ENCODE data around the gene SHMT2. TPM values are rescaled to one million over a fixed set of nuclear protein-coding genes. Genes with fewer than 3 reads are reported as not detected.

SHMT2 gene
- total and polyA plus RNA-seq, 9 of the 15 experiments (the other 6 are each of a cell fraction or from before 2014, with no cell fraction given) = 46.1 to 319 (median 115) TPM

DNA sequence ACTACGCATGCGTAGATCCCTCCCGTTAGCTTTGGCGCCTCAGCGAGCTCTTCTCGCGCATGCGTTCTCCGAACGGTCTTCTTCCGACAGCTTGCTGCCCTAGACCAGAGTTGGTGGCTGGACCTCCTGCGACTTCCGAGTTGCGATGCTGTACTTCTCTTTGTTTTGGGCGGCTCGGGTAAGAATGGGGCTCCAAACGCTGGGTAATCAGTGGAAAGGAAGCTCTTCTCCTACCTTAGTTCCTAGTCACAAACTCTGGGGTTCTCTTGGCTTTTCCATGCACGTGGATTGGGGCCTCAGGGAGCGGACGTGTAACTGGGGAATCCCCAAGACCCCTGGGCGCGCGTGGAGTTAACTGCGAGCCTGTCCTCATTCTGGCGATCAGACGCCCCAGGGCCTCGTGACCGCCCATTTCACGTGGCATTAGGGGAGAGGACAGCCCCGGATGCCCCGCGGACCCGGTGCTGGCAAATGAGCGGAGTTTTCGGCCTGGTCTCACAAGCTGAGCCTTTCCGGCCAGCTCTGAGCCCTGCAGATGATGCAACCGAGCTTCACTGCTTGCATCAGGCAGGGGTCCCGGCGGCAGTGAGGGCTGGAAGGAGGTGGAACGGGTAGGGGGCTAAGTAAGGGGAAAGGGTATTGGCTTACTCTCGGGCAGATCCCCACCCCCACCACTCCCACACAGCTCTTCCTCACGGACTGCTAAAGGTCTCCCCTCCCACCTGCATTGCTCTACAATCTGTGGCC is at the start of gene SHMT2 (continued):
- no peak for TF ChIP-seq HMG20B (CRISPR knock-in tag; IDR thresholded peaks at IDR 0.05)
- TF ChIP-seq NCOA1 (IDR thresholded peaks at IDR 0.05; ENCODE audit: low read depth) = no peak
- no peak for TF ChIP-seq ZNF282 (CRISPR knock-in tag; IDR thresholded peaks at IDR 0.05)
- no peak for TF ChIP-seq CAMTA2 (CRISPR knock-in tag; conservative IDR thresholded peaks at IDR 0.05)
- TF ChIP-seq RBBP5 (IDR thresholded peaks at IDR 0.05; ENCODE audit: borderline replicate concordance, insufficient read depth, low read length, poor library complexity, severe bottlenecking) = no peak
- no peak for TF ChIP-seq ZNF668 (CRISPR knock-in tag; IDR thresholded peaks at IDR 0.05)
- no peak for TF ChIP-seq ZNF75A (CRISPR knock-in tag; IDR thresholded peaks at IDR 0.05)
- TF ChIP-seq TARDBP (IDR thresholded peaks at IDR 0.05) = no peak; the same call in 1 of the 2 replicates
- TF ChIP-seq HIVEP1 (CRISPR knock-in tag; IDR thresholded peaks at IDR 0.05) = no peak
- TF ChIP-seq BRCA1 (IDR thresholded peaks at IDR 0.05) = no peak
- no peak for TF ChIP-seq BRCA1 (CRISPR knock-in tag; IDR thresholded peaks at IDR 0.05)
- no peak for TF ChIP-seq TAF9B (IDR thresholded peaks at IDR 0.05; ENCODE audit: partially characterized antibody)
- TF ChIP-seq PHTF2 (CRISPR knock-in tag; IDR thresholded peaks at IDR 0.05) = no peak
- TF ChIP-seq GATAD2B (IDR thresholded peaks at IDR 0.05; ENCODE audit: borderline replicate concordance) = no peak
- TF ChIP-seq MYNN (IDR thresholded peaks at IDR 0.05) = no peak
- TF ChIP-seq MYNN (CRISPR knock-in tag; IDR thresholded peaks at IDR 0.05) = no peak
- no peak for TF ChIP-seq NCOA2 (IDR thresholded peaks at IDR 0.05; ENCODE audit: partially characterized antibody in 2 of 2)
- no peak for TF ChIP-seq SREBF1 (IDR thresholded peaks at IDR 0.05; ENCODE audit: borderline replicate concordance, low read depth, low read length)
- TF ChIP-seq NFRKB (IDR thresholded peaks at IDR 0.05; ENCODE audit: low read depth) = no peak; the same call in 1 of the 2 replicates
- TF ChIP-seq, protein P1, sequence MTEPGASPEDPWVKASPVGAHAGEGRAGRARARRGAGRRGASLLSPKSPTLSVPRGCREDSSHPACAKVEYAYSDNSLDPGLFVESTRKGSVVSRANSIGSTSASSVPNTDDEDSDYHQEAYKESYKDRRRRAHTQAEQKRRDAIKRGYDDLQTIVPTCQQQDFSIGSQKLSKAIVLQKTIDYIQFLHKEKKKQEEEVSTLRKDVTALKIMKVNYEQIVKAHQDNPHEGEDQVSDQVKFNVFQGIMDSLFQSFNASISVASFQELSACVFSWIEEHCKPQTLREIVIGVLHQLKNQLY (CRISPR knock-in tag; conservative IDR thresholded peaks at IDR 0.05) = 0 out of 4 replicates have a peak, but pooled peaks of 1 of the 2 experiments have one; percentile 24
- TF ChIP-seq DDX20 (tag; IDR thresholded peaks at IDR 0.05; ENCODE audit: low read depth) = no peak
- TF ChIP-seq CBFA2T3 (IDR thresholded peaks at IDR 0.05) = no peak
- TF ChIP-seq FOXA3 (CRISPR knock-in tag; conservative IDR thresholded peaks at IDR 0.05 in 1 of 2, IDR thresholded peaks at IDR 0.05 in 1 of 2) = no peak; a peak in 1 of 4 replicates
- no peak for TF ChIP-seq TFAM (CRISPR knock-in tag; conservative IDR thresholded peaks at IDR 0.05)
- TF ChIP-seq NCOA6 (IDR thresholded peaks at IDR 0.05) = no peak
- TF ChIP-seq HNRNPH1 (optimal IDR thresholded peaks at IDR 0.05; ENCODE audit: low read depth, low read length) = no peak
- TF ChIP-seq, protein P2, sequence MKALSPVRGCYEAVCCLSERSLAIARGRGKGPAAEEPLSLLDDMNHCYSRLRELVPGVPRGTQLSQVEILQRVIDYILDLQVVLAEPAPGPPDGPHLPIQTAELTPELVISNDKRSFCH (CRISPR knock-in tag; IDR thresholded peaks at IDR 0.05) = no peak
- TF ChIP-seq, protein P2 (tag; IDR thresholded peaks at IDR 0.05) = no peak; the same call in 1 of the 2 replicates
- no peak for TF ChIP-seq PURB (CRISPR knock-in tag; IDR thresholded peaks at IDR 0.05; ENCODE audit: low read depth)
- TF ChIP-seq NONO (IDR thresholded peaks at IDR 0.05; ENCODE audit: low read depth in 2 of 2, low read length in 1 of 2) = no peak

All from K562 (cell line).